ENCODE data around the gene LGALS7. TPM values are rescaled to one million over a fixed set of nuclear protein-coding genes. Genes with fewer than 3 reads are reported as not detected.
"Not testable (repeated sequence)": the region's sequence is repeated elsewhere in the genome, so short reads cannot be mapped to it uniquely, and the experiment has no call there.

Gene LGALS7
- total RNA-seq (2014; rRNA removed; shearing (Covaris generic)) (not detected in 2 replicates), polyA plus RNA-seq (2016; fragmentation: Nextera tagmentation; extraction: Ambion mirVana) (not detected in 2 replicates)

DNA sequence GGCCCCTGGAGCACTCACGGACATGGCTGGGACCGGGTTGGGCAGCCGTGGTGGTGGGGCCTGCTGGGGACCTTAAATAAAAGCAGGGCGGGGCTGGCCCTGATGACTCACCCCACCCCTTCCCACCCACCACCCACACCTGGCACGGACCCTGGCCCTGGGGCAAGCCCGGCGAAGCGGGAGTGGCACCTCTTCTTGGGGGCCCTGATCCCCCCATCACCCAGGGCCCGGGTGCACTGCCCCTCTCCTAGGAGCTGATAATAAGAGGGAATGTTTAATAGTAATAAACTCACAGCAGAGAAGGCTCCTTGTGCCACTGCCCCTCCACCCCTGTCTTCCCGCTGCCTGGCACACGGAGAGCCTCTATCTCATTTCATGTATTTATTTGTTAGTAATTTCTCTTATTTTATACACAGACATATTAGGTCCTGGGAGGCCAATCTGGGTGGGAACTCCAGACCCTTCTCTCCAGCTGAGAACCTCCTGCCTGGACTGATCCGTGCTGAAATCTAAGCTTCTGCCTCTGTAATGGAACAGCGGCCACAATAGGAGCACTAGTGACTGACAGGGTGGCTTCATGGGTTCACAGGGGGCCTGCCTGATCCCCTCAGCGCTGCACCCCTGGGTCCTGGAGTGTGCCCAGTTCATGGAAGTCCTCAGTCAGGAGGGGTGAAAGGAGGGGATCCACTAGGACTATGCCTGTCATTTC is at the start of gene LGALS7:
Gene LGALS7, minus strand, starts transcription at position 49 of the 709 bp plus-strand sequence. Its CDS starts 25 bp downstream, at position 24.
- no peak for DNase-seq
- no peak within 1 kb of the TSS for H2AFZ ChIP-seq
- in situ Hi-C loops (cut with MboI), result no loop called here
- H3K4me2 ChIP-seq (ENCODE audit: unreplicated experiment), result no peak within 1 kb of the TSS
- TF ChIP-seq EZH2phosphoT487 (IDR thresholded peaks at IDR 0.05; ENCODE audit: insufficient read depth, low read depth) (no peak), EZH2 (IDR thresholded peaks at IDR 0.05; ENCODE audit: insufficient read depth, poor library complexity, severe bottlenecking) (no peak)
- H3K9ac ChIP-seq, result no peak within 1 kb of the TSS
- H3K27me3 ChIP-seq (replicated peaks; ENCODE audit: insufficient read depth), result no peaks in the 10 kb centered on the region
- no peaks in the 10 kb centered on the region for H3K4me1 ChIP-seq (ENCODE audit: insufficient read depth)
- H3K36me3 ChIP-seq (ENCODE audit: low read depth), result no peaks in the 10 kb centered on the region
- no peak within 1 kb of the TSS for H3K4me3 ChIP-seq
- no peaks in the 10 kb centered on the region for H3F3A ChIP-seq (ENCODE audit: insufficient read depth)
- H3K27ac ChIP-seq, result no peak within 1 kb of the TSS
- WGBS, 2 experiments (ENCODE audit: low coverage in 1 of 2, low lambda C conversion rate in 2 of 2, missing lambda C conversion rate in 2 of 2), result 67 to 79% methylated on average over 9 to 11 of the region's 14 CpGs
- no peaks in the 10 kb centered on the region for H4K20me1 ChIP-seq (ENCODE audit: insufficient read depth)
- no peaks in the 10 kb centered on the region for H3K9me3 ChIP-seq (ENCODE audit: low read depth)
- no peaks in the 10 kb centered on the region for H3K9me2 ChIP-seq (ENCODE audit: insufficient read depth)
- H3K79me2 ChIP-seq (ENCODE audit: insufficient read depth), result no peaks in the 10 kb centered on the region

DNA sequence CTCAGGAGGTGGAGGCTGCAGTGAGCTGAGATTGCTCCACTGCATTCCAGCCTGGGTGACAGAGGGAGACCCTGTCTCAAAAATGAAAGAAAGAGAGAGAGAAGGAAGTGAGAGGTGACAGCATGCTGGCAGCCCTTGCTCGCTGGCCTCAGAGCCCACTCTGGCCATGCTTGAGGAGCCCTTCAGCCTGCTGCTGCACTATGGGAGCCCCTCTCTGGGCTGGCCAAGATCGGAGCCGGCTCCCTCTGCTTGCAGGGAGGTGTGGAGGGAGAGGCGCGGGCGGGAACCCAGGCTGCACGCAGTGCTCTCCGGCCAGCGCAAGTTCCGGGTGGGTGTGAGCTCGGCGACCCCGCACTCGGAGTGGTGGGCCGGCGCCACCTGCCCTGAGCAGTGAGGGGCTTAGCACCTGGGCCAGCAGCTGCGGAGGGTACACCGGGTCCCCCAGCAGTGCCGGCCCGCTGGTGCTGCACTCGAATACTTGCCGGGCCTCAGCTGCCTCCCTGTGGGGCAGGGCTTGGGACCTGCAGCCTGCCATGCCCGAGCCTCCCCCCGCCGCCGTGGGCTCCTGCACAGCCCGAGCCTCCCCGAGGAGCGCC is 48.0 kb upstream of the LGALS7 start:
- in situ Hi-C loops (cut with MboI); H4K20me1 ChIP-seq (ENCODE audit: insufficient read depth); H3K4me1 ChIP-seq (ENCODE audit: insufficient read depth); H3K9ac ChIP-seq; H3K27ac ChIP-seq; H3K27me3 ChIP-seq (replicated peaks; ENCODE audit: insufficient read depth); H3K4me2 ChIP-seq (ENCODE audit: unreplicated experiment); H3F3A ChIP-seq (ENCODE audit: insufficient read depth); H3K36me3 ChIP-seq (ENCODE audit: low read depth); DNase-seq; H2AFZ ChIP-seq; H3K9me2 ChIP-seq (ENCODE audit: insufficient read depth); H3K9me3 ChIP-seq (ENCODE audit: low read depth); H3K79me2 ChIP-seq (ENCODE audit: insufficient read depth); H3K4me3 ChIP-seq: not testable (repeated sequence)
- WGBS, 2 experiments (ENCODE audit: low coverage in 1 of 2, low lambda C conversion rate in 2 of 2, missing lambda C conversion rate in 2 of 2), result 91 to 94% methylated on average over 10 to 29 of the region's 29 CpGs

DNA sequence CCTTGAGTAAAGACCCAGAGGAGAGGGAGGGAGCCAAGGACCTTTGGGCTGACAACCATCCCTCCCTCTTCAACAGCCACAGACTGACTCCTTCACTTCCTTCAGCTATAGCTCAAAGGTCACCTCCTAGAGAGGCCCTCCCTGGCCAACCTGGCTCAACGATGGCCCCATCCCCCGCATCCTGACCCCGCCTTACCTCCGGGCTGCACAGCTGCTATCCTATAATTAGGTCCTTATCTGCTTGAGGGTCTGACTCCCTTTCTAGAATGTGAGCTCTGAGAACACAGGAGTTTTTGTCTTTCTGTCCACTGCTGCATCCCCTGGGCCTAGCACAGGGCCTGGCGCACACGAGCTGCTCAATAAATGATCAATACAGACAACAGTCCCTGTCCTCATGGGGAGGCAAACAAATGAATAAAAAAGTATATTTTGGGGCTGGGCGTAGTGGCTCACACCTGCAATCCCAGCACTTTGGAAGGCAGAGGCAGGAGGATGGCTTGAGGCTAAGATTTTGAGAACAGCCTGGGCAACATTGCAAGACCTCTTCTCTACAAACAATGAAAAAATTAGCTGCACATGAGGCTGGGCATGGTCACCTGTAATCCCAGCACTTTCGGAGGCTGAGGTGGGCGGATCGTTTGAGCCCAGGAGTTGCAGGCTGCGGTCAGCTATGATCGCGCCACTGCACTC is 46.1 kb upstream of the LGALS7 start:
- Histone ChIP-seq H3K79me2 (ENCODE audit: insufficient read depth) (no peaks in the 10 kb centered on the region), H3K4me2 (ENCODE audit: unreplicated experiment) (no peak overlapping the region), H2AFZ (no peak overlapping the region), H3K27me3 (replicated peaks; ENCODE audit: insufficient read depth) (no peaks in the 10 kb centered on the region), H3F3A (ENCODE audit: insufficient read depth) (no peaks in the 10 kb centered on the region), H3K36me3 (ENCODE audit: low read depth) (no peaks in the 10 kb centered on the region; the same call in 1 of the 2 replicates), H3K9me2 (ENCODE audit: insufficient read depth) (no peaks in the 10 kb centered on the region), H3K4me3 (no peak overlapping the region), H3K9ac (no peak overlapping the region), H3K27ac (no peak overlapping the region), H3K4me1 (ENCODE audit: insufficient read depth) (no peaks in the 10 kb centered on the region), H4K20me1 (ENCODE audit: insufficient read depth) (no peaks in the 10 kb centered on the region), H3K9me3 (ENCODE audit: low read depth) (no peaks in the 10 kb centered on the region)
- WGBS, 2 experiments (ENCODE audit: low coverage in 1 of 2, low lambda C conversion rate in 2 of 2, missing lambda C conversion rate in 2 of 2), result 86 to 93% methylated on average over 13 of the region's 13 CpGs
- no peak for TF ChIP-seq EZH2 (IDR thresholded peaks at IDR 0.05; ENCODE audit: insufficient read depth, poor library complexity, severe bottlenecking)
- in situ Hi-C loops (cut with MboI), result no loop called here
- no peak for DNase-seq

- TF ChIP-seq EZH2phosphoT487 (IDR thresholded peaks at IDR 0.05; ENCODE audit: insufficient read depth, low read depth), result no peak
- no peak for TF ChIP-seq EZH2 (IDR thresholded peaks at IDR 0.05; ENCODE audit: insufficient read depth, poor library complexity, severe bottlenecking)
- Histone ChIP-seq H3K4me2 (ENCODE audit: unreplicated experiment) (no peak overlapping the region), H3K36me3 (ENCODE audit: low read depth) (no peaks in the 10 kb centered on the region; the same call in 1 of the 2 replicates), H3K27ac (no peak overlapping the region), H2AFZ (no peak overlapping the region), H3K9ac (no peak overlapping the region), H3K4me3 (no peak overlapping the region), H3K9me2 (ENCODE audit: insufficient read depth) (no peaks in the 10 kb centered on the region), H3K9me3 (ENCODE audit: low read depth) (no peaks in the 10 kb centered on the region), H4K20me1 (ENCODE audit: insufficient read depth) (no peaks in the 10 kb centered on the region), H3K27me3 (replicated peaks; ENCODE audit: insufficient read depth) (no peaks in the 10 kb centered on the region), H3K4me1 (ENCODE audit: insufficient read depth) (no peaks in the 10 kb centered on the region), H3K79me2 (ENCODE audit: insufficient read depth) (no peaks in the 10 kb centered on the region), H3F3A (ENCODE audit: insufficient read depth) (no peaks in the 10 kb centered on the region)
- in situ Hi-C loops (cut with MboI), result no loop called here
- no peak for DNase-seq
- whole genome bisulfite sequencing, 2 experiments (ENCODE audit: low coverage in 1 of 2, low lambda C conversion rate in 2 of 2, missing lambda C conversion rate in 2 of 2), result 98% methylated on average over 15 of the region's 15 CpGs
Observed at GRCh38 chr19:38817081-38817480, 43.8 kb upstream of the LGALS7 start.
